SK-N-SH treated with all-trans-retinoic acid at 6 μM for 48 hours (cell line): Measurements from ENCODE around the gene DUSP14.

ENCODE experiments used
- ESRRG ChIP-seq: fragments of 250-450 bp; sonication (Bioruptor Pico); IDR thresholded peaks from 2 replicates; pipeline ENCODE4 v1.6.1; 2021; ENCODE audit warnings: mild to moderate bottlenecking
- PPARA ChIP-seq: fragments of 250-450 bp; sonication (Bioruptor Pico); IDR thresholded peaks from 2 replicates; pipeline ENCODE4 v1.5.0; 2020; ENCODE audit warnings: mild to moderate bottlenecking, borderline replicate concordance
- RARB ChIP-seq: fragments of 250-450 bp; sonication (Bioruptor Pico); IDR thresholded peaks from 2 replicates; pipeline ENCODE4 v1.8.0; 2021; ENCODE audit warnings: mild to moderate bottlenecking, moderate library complexity
- TCF4 ChIP-seq: fragments of 250-450 bp; sonication (Bioruptor Pico); IDR thresholded peaks from 2 replicates; pipeline ENCODE4 v1.8.0; 2021; ENCODE audit warnings: mild to moderate bottlenecking, moderate library complexity, borderline replicate concordance
- TOX ChIP-seq: fragments of 250-450 bp; sonication (Bioruptor Pico); IDR thresholded peaks from 2 replicates; pipeline ENCODE4 v1.8.0; 2021; ENCODE audit warnings: mild to moderate bottlenecking, moderate library complexity, borderline replicate concordance
- ZC3H10 ChIP-seq: fragments of 250-450 bp; sonication (Bioruptor Pico); IDR thresholded peaks from 2 replicates; pipeline ENCODE4 v1.5.1; 2021; ENCODE audit warnings: mild to moderate bottlenecking, moderate library complexity
- ZFP30 ChIP-seq: fragments of 450-650 bp; formaldehyde crosslinking; IDR thresholded peaks from 2 replicates; pipeline ENCODE4 v1.5.0; 2022; ENCODE audit warnings: mild to moderate bottlenecking, moderate library complexity
- ZNF70 ChIP-seq: fragments of 450-650 bp; formaldehyde crosslinking; IDR thresholded peaks from 2 replicates; pipeline ENCODE4 v1.5.0; 2020; ENCODE audit warnings: mild to moderate bottlenecking, moderate library complexity
- ZNF8 ChIP-seq: fragments of 450-650 bp; formaldehyde crosslinking; IDR thresholded peaks from 2 replicates; pipeline ENCODE4 v1.5.0; 2020; ENCODE audit warnings: mild to moderate bottlenecking, moderate library complexity
- TF ChIP-seq, protein P1 (sequence below): fragments of 250-450 bp; sonication (Bioruptor Pico); IDR thresholded peaks from 2 replicates; pipeline ENCODE4 v1.8.0; 2020; ENCODE audit warnings: mild to moderate bottlenecking, moderate library complexity, borderline replicate concordance
- TF ChIP-seq, protein P2 (sequence below): fragments of 250-450 bp; sonication (Bioruptor Pico); IDR thresholded peaks from 2 replicates; pipeline ENCODE4 v1.8.0; 2021; ENCODE audit warnings: low read depth, mild to moderate bottlenecking, moderate library complexity, borderline replicate concordance
- TF ChIP-seq, protein P3 (sequence below): fragments of 250-450 bp; sonication (Bioruptor Pico); IDR thresholded peaks from 2 replicates; pipeline ENCODE4 v1.5.1; 2020; ENCODE audit warnings: low read depth, mild to moderate bottlenecking, moderate library complexity
- TF ChIP-seq, protein P4 (sequence below): fragments of 250-450 bp; sonication (Bioruptor Pico); IDR thresholded peaks from 2 replicates; pipeline ENCODE4 v1.5.0; 2020; ENCODE audit warnings: mild to moderate bottlenecking, moderate library complexity

DNA sequence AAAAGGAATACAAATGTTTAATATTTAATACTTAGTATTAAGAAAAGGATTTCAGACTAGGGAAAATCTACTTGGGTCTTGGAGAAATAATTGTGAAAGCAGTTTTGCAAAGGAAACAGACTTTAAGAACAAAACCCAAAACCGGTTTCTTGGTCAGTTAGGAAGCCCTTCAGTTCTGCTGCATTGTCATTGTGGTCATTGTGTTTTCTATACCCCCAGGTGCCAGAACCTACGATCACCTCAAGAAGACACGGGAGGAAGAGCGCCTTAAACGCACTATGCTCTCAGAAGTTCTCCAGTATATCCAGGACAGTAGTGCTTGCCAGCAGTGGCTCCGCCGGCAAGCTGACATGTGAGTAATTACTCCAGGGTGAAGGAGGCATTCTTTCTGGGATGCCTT lies 19.5 kb upstream of the DUSP14 start:
- TF ChIP-seq PPARA (CRISPR knock-in tag) = no peak
- TF ChIP-seq ZC3H10 = no peak
- TF ChIP-seq, protein P1, sequence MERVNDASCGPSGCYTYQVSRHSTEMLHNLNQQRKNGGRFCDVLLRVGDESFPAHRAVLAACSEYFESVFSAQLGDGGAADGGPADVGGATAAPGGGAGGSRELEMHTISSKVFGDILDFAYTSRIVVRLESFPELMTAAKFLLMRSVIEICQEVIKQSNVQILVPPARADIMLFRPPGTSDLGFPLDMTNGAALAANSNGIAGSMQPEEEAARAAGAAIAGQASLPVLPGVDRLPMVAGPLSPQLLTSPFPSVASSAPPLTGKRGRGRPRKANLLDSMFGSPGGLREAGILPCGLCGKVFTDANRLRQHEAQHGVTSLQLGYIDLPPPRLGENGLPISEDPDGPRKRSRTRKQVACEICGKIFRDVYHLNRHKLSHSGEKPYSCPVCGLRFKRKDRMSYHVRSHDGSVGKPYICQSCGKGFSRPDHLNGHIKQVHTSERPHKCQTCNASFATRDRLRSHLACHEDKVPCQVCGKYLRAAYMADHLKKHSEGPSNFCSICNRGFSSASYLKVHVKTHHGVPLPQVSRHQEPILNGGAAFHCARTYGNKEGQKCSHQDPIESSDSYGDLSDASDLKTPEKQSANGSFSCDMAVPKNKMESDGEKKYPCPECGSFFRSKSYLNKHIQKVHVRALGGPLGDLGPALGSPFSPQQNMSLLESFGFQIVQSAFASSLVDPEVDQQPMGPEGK (CRISPR knock-in tag) = no peak
- no peak for TF ChIP-seq ZNF70
- TF ChIP-seq ZFP30 = no peak
- TF ChIP-seq, protein P2, sequence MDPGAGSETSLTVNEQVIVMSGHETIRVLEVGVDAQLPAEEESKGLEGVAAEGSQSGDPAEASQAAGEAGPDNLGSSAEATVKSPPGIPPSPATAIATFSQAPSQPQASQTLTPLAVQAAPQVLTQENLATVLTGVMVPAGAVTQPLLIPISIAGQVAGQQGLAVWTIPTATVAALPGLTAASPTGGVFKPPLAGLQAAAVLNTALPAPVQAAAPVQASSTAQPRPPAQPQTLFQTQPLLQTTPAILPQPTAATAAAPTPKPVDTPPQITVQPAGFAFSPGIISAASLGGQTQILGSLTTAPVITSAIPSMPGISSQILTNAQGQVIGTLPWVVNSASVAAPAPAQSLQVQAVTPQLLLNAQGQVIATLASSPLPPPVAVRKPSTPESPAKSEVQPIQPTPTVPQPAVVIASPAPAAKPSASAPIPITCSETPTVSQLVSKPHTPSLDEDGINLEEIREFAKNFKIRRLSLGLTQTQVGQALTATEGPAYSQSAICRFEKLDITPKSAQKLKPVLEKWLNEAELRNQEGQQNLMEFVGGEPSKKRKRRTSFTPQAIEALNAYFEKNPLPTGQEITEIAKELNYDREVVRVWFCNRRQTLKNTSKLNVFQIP (CRISPR knock-in tag) = no peak
- TF ChIP-seq, protein P3, sequence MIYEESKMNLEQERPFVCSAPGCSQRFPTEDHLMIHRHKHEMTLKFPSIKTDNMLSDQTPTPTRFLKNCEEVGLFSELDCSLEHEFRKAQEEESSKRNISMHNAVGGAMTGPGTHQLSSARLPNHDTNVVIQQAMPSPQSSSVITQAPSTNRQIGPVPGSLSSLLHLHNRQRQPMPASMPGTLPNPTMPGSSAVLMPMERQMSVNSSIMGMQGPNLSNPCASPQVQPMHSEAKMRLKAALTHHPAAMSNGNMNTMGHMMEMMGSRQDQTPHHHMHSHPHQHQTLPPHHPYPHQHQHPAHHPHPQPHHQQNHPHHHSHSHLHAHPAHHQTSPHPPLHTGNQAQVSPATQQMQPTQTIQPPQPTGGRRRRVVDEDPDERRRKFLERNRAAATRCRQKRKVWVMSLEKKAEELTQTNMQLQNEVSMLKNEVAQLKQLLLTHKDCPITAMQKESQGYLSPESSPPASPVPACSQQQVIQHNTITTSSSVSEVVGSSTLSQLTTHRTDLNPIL = no peak
- TF ChIP-seq RARB = no peak
- no peak for TF ChIP-seq TCF4 (CRISPR knock-in tag)
- TF ChIP-seq, protein P4, sequence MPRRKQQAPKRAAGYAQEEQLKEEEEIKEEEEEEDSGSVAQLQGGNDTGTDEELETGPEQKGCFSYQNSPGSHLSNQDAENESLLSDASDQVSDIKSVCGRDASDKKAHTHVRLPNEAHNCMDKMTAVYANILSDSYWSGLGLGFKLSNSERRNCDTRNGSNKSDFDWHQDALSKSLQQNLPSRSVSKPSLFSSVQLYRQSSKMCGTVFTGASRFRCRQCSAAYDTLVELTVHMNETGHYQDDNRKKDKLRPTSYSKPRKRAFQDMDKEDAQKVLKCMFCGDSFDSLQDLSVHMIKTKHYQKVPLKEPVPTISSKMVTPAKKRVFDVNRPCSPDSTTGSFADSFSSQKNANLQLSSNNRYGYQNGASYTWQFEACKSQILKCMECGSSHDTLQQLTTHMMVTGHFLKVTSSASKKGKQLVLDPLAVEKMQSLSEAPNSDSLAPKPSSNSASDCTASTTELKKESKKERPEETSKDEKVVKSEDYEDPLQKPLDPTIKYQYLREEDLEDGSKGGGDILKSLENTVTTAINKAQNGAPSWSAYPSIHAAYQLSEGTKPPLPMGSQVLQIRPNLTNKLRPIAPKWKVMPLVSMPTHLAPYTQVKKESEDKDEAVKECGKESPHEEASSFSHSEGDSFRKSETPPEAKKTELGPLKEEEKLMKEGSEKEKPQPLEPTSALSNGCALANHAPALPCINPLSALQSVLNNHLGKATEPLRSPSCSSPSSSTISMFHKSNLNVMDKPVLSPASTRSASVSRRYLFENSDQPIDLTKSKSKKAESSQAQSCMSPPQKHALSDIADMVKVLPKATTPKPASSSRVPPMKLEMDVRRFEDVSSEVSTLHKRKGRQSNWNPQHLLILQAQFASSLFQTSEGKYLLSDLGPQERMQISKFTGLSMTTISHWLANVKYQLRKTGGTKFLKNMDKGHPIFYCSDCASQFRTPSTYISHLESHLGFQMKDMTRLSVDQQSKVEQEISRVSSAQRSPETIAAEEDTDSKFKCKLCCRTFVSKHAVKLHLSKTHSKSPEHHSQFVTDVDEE (CRISPR knock-in tag) = no peak
- no peak for TF ChIP-seq ESRRG
- no peak for TF ChIP-seq TOX (CRISPR knock-in tag)
- TF ChIP-seq ZNF8 (CRISPR knock-in tag) = no peak
